Activated naive CD8-positive, alpha-beta T cell treated with anti-CD3 and anti-CD28 coated beads for 36 hours (primary cell): ENCODE data around the gene ADGRB2. TPM values are rescaled to one million over a fixed set of nuclear protein-coding genes. Genes with fewer than 3 reads are reported as not detected.
A peak's percentile ranks its signal among the peaks of the same experiment; 100 is the strongest.

Experiments used
- DNase-seq: peaks from one replicate; pipeline ENCODE4 v3.0.0; 2021
- H3K27ac Mint-ChIP-seq: one replicate; pipeline ENCODE4 v1.8.0; 2022; ENCODE audit warnings: mild to moderate bottlenecking, moderate library complexity, mixed read lengths
- H3K27me3 Mint-ChIP-seq: one replicate; pipeline ENCODE4 v1.8.0; 2022; ENCODE audit warnings: mild to moderate bottlenecking, mixed read lengths
- H3K36me3 Mint-ChIP-seq: one replicate; pipeline ENCODE4 v1.8.0; 2021; ENCODE audit warnings: mild to moderate bottlenecking, mixed read lengths
- H3K4me1 Mint-ChIP-seq: one replicate; pipeline ENCODE4 v1.8.0; 2021; ENCODE audit warnings: mixed read lengths
- H3K4me3 Mint-ChIP-seq: one replicate; pipeline ENCODE4 v1.8.0; 2022; ENCODE audit warnings: mild to moderate bottlenecking, moderate library complexity, mixed read lengths
- H3K9me3 Mint-ChIP-seq: one replicate; pipeline ENCODE4 v1.8.0; 2022; ENCODE audit warnings: mixed read lengths
- total RNA-seq, 2 experiments: library from RNA; stranded (reverse); gene quantifications; one replicate each; pipeline ENCODE4 v1.2.3, GENCODE V29; 2021

The ADGRB2 gene
- total RNA-seq, 2 experiments from 2014 or later = 0.08 to 0.18 TPM

- Mint-ChIP-seq H3K4me3 (no peak overlapping the region), H3K4me1 (peaks cover 26% of the 10 kb centered on the region), H3K27me3 (peaks cover 25% of the 10 kb centered on the region), H3K27ac (no peak overlapping the region), H3K36me3 (no peaks in the 10 kb centered on the region), H3K9me3 (no peaks in the 10 kb centered on the region)
- DNase-seq = no peak
Observed at GRCh38 chr1:31765516-31765915, 1.4 kb upstream of the ADGRB2 start.

GRCh38 chr1:31765041-31765467, 914 bp upstream of the ADGRB2 start:
- no peak overlapping the region for H3K4me3 Mint-ChIP-seq
- H3K27ac Mint-ChIP-seq = no peak overlapping the region
- no peak for DNase-seq
- peaks cover 28% of the 10 kb centered on the region for H3K27me3 Mint-ChIP-seq
- peaks cover 28% of the 10 kb centered on the region for H3K4me1 Mint-ChIP-seq
- no peaks in the 10 kb centered on the region for H3K9me3 Mint-ChIP-seq
- H3K36me3 Mint-ChIP-seq = no peaks in the 10 kb centered on the region

- no peaks in the 10 kb centered on the region for H3K36me3 Mint-ChIP-seq
- no peaks in the 10 kb centered on the region for H3K9me3 Mint-ChIP-seq
- peaks cover 31% of the 10 kb centered on the region for H3K27me3 Mint-ChIP-seq
- peak overlapping the region; percentile 62 for H3K4me3 Mint-ChIP-seq
- H3K27ac Mint-ChIP-seq = no peak overlapping the region
- DNase-seq = no peak
- H3K4me1 Mint-ChIP-seq = peaks cover 21% of the 10 kb centered on the region
Observed at GRCh38 chr1:31763671-31764311, 349 bp downstream of the ADGRB2 start.

GRCh38 chr1:31762726-31763670, 1.1 kb downstream of the ADGRB2 start:
- no peaks in the 10 kb centered on the region for H3K9me3 Mint-ChIP-seq
- H3K27me3 Mint-ChIP-seq = peaks cover 31% of the 10 kb centered on the region
- no peak overlapping the region for H3K27ac Mint-ChIP-seq
- H3K4me3 Mint-ChIP-seq = peak overlapping the region; percentile 62
- H3K36me3 Mint-ChIP-seq = no peaks in the 10 kb centered on the region
- peak; percentile 73 for DNase-seq
- H3K4me1 Mint-ChIP-seq = peaks cover 20% of the 10 kb centered on the region

GRCh38 chr1:31762323-31762722, 1.8 kb downstream of the ADGRB2 start:
- no peak overlapping the region for H3K4me3 Mint-ChIP-seq
- H3K27me3 Mint-ChIP-seq = peaks cover 31% of the 10 kb centered on the region
- no peak for DNase-seq
- H3K9me3 Mint-ChIP-seq = no peaks in the 10 kb centered on the region
- no peaks in the 10 kb centered on the region for H3K36me3 Mint-ChIP-seq
- no peak overlapping the region for H3K27ac Mint-ChIP-seq
- H3K4me1 Mint-ChIP-seq = peaks cover 20% of the 10 kb centered on the region

- no peak for DNase-seq
- no peaks in the 10 kb centered on the region for H3K36me3 Mint-ChIP-seq
- H3K4me3 Mint-ChIP-seq = no peak overlapping the region
- H3K4me1 Mint-ChIP-seq = peaks cover 20% of the 10 kb centered on the region
- no peak overlapping the region for H3K27ac Mint-ChIP-seq
- peaks cover 31% of the 10 kb centered on the region for H3K27me3 Mint-ChIP-seq
- H3K9me3 Mint-ChIP-seq = no peaks in the 10 kb centered on the region
Observed at GRCh38 chr1:31761883-31762282, 2.3 kb downstream of the ADGRB2 start.

- peak; percentile 61 for DNase-seq
- peak overlapping the region; percentile 45 for H3K4me3 Mint-ChIP-seq
- peaks cover 31% of the 10 kb centered on the region for H3K27me3 Mint-ChIP-seq
- H3K9me3 Mint-ChIP-seq = no peaks in the 10 kb centered on the region
- no peak overlapping the region for H3K27ac Mint-ChIP-seq
- H3K4me1 Mint-ChIP-seq = peaks cover 20% of the 10 kb centered on the region
- H3K36me3 Mint-ChIP-seq = no peaks in the 10 kb centered on the region
Observed at GRCh38 chr1:31760471-31761470, 3.4 kb downstream of the ADGRB2 start.

- H3K36me3 Mint-ChIP-seq = no peaks in the 10 kb centered on the region
- H3K9me3 Mint-ChIP-seq = no peaks in the 10 kb centered on the region
- H3K4me1 Mint-ChIP-seq = peaks cover 16% of the 10 kb centered on the region
- no peak overlapping the region for H3K27ac Mint-ChIP-seq
- peaks cover 31% of the 10 kb centered on the region for H3K27me3 Mint-ChIP-seq
- no peak for DNase-seq
- H3K4me3 Mint-ChIP-seq = no peak overlapping the region
Observed at GRCh38 chr1:31759298-31760023, 4.7 kb downstream of the ADGRB2 start.

- DNase-seq = no peak
- no peaks in the 10 kb centered on the region for H3K9me3 Mint-ChIP-seq
- no peak overlapping the region for H3K27ac Mint-ChIP-seq
- H3K4me1 Mint-ChIP-seq = peaks cover 16% of the 10 kb centered on the region
- H3K4me3 Mint-ChIP-seq = no peak overlapping the region
- H3K36me3 Mint-ChIP-seq = no peaks in the 10 kb centered on the region
- peaks cover 31% of the 10 kb centered on the region for H3K27me3 Mint-ChIP-seq
Observed at GRCh38 chr1:31758823-31759222, 5.3 kb downstream of the ADGRB2 start.

- Mint-ChIP-seq H3K4me3 (no peak overlapping the region), H3K27ac (no peak overlapping the region)
Observed at GRCh38 chr1:31757989-31758388, 6.2 kb downstream of the ADGRB2 start.

GRCh38 chr1:31757204-31757679, 6.9 kb downstream of the ADGRB2 start:
- Mint-ChIP-seq H3K27me3 (peaks cover 17% of the 10 kb centered on the region), H3K4me1 (peaks cover 13% of the 10 kb centered on the region), H3K4me3 (no peak overlapping the region), H3K27ac (no peak overlapping the region), H3K9me3 (no peaks in the 10 kb centered on the region), H3K36me3 (no peaks in the 10 kb centered on the region)
- DNase-seq = no peak

More at GRCh38 chr1:31757989-31758388, 6.2 kb downstream of the ADGRB2 start:
- no peak for DNase-seq
- Mint-ChIP-seq H3K36me3 (no peaks in the 10 kb centered on the region), H3K27me3 (peaks cover 24% of the 10 kb centered on the region), H3K9me3 (no peaks in the 10 kb centered on the region), H3K4me1 (peaks cover 12% of the 10 kb centered on the region)

GRCh38 chr1:31756578-31756977, 7.6 kb downstream of the ADGRB2 start:
- Mint-ChIP-seq H3K27ac (no peak overlapping the region), H3K27me3 (peaks cover 10% of the 10 kb centered on the region), H3K36me3 (no peaks in the 10 kb centered on the region), H3K9me3 (no peaks in the 10 kb centered on the region), H3K4me3 (no peak overlapping the region), H3K4me1 (peaks cover 16% of the 10 kb centered on the region)
- DNase-seq = no peak

GRCh38 chr1:31755850-31756492, 8.2 kb downstream of the ADGRB2 start:
- Mint-ChIP-seq H3K9me3 (no peaks in the 10 kb centered on the region), H3K4me1 (peaks cover 16% of the 10 kb centered on the region), H3K27ac (no peak overlapping the region), H3K4me3 (no peak overlapping the region), H3K36me3 (no peaks in the 10 kb centered on the region), H3K27me3 (peaks cover 6% of the 10 kb centered on the region)
- DNase-seq = no peak
